ENCODE results near the gene JAK2. TPM values are rescaled to one million over a fixed set of nuclear protein-coding genes. Genes with fewer than 3 reads are reported as not detected.
"Not testable (repeated sequence)": the region's sequence is repeated elsewhere in the genome, so short reads cannot be mapped to it uniquely, and the experiment has no call there.

Gene JAK2
- total and polyA plus RNA-seq, 4 donors: 5.3 to 30.5 (median 17.1) TPM

DNA sequence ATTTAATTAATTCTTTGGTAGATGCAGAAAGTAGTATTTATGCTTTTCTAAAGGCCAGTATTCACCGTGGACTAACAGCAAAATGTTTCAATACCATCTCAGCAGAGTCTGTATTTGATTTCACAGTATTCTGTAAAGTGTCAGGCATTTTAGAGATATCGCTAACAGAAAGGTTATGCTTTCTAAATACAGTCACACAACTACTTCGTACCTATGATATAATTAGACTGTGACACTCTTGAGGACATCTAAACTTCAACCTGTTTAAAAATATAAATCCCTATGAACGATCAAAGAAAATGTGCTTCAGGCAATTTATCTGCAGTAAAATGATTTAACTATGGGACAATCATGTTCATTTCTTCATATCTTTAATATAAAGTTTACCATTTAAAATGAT lies 41.7 kb upstream of the JAK2 start:
- TF ChIP-seq, protein P1, sequence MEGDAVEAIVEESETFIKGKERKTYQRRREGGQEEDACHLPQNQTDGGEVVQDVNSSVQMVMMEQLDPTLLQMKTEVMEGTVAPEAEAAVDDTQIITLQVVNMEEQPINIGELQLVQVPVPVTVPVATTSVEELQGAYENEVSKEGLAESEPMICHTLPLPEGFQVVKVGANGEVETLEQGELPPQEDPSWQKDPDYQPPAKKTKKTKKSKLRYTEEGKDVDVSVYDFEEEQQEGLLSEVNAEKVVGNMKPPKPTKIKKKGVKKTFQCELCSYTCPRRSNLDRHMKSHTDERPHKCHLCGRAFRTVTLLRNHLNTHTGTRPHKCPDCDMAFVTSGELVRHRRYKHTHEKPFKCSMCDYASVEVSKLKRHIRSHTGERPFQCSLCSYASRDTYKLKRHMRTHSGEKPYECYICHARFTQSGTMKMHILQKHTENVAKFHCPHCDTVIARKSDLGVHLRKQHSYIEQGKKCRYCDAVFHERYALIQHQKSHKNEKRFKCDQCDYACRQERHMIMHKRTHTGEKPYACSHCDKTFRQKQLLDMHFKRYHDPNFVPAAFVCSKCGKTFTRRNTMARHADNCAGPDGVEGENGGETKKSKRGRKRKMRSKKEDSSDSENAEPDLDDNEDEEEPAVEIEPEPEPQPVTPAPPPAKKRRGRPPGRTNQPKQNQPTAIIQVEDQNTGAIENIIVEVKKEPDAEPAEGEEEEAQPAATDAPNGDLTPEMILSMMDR (IDR thresholded peaks at IDR 0.05; ENCODE audit: control extremely low read depth, extremely low read depth): no peak
- H3K4me1 ChIP-seq (ENCODE audit: control insufficient read depth in 5 of 5, insufficient read depth in 5 of 5, low read length in 5 of 5): peaks cover 0 to 3% (median 0%) of the 10 kb centered on the region in 5 donors
- DNase-seq (no peak), ATAC-seq (ENCODE audit: insufficient read depth, low FRiP score) (no peak)
- H3K9ac ChIP-seq (ENCODE audit: insufficient read depth in 1 of 2, low read length in 2 of 2): no peak overlapping the region
- H3K27me3 ChIP-seq (ENCODE audit: control insufficient read depth in 3 of 3, insufficient read depth in 3 of 3, low read length in 2 of 3): no peaks in the 10 kb centered on the region
- no peaks in the 10 kb centered on the region for H3K36me3 ChIP-seq (ENCODE audit: control insufficient read depth in 4 of 4, insufficient read depth in 4 of 4, low read length in 4 of 4)
- H3K27ac ChIP-seq (ENCODE audit: low read depth in 1 of 2, low read length in 1 of 2): no peak overlapping the region
- WGBS, 2 donors: 93 to 95% methylated on average over 4 of the region's 4 CpGs
- no peaks in the 10 kb centered on the region for H3K9me3 ChIP-seq (ENCODE audit: control insufficient read depth in 4 of 4, insufficient read depth in 3 of 4, low read length in 3 of 4)
- H3K4me3 ChIP-seq: no peak overlapping the region

DNA sequence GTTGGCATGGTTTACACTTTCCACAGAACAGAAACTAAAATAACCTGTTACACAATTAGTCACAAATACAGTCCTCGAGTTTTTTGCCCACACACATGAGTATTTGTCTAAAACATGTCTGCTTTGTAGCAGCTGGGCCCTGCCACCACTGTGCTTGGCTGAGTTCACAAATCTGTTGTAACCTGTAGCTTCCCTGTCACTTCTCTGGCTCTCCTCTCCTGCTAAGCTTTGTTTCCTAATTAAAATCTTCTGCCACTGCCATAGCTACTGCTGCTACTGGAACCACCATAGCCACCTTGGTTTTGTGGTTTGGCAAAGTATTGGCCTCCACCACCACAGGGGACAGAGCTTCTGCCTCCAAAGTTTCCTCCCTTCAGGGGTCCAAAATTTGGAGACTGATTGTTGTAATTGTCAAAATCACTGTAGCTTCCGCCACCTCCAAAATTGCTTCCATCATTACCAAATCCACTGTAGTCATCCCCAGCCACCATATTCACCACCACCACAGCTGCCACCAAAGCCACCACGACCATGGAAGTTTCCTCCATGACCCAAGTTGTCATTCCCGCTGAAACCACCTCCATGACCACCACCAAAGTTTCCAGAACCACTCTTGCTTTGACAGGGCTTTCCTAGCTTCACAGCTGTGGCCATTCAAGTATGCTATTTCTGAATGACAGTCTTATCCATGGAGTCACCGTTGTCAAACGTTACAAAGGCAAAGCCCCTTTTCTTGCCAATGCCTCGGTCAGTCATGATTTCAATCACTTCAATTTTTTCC lies 40.5 kb upstream of the JAK2 start:
- not testable (repeated sequence) for H3K9ac ChIP-seq (ENCODE audit: insufficient read depth in 1 of 2, low read length in 2 of 2); H3K36me3 ChIP-seq (ENCODE audit: control insufficient read depth in 4 of 4, insufficient read depth in 4 of 4, low read length in 4 of 4); H3K9me3 ChIP-seq (ENCODE audit: control insufficient read depth in 4 of 4, insufficient read depth in 3 of 4, low read length in 3 of 4); H3K4me3 ChIP-seq; H3K27ac ChIP-seq (ENCODE audit: low read depth in 1 of 2, low read length in 1 of 2); H3K4me1 ChIP-seq (ENCODE audit: control insufficient read depth in 5 of 5, insufficient read depth in 5 of 5, low read length in 5 of 5); H3K27me3 ChIP-seq (ENCODE audit: control insufficient read depth in 3 of 3, insufficient read depth in 3 of 3, low read length in 2 of 3); ATAC-seq (ENCODE audit: insufficient read depth, low FRiP score); DNase-seq
- 79 to 86% methylated on average over 7 of the region's 7 CpGs for WGBS, 2 donors

DNA sequence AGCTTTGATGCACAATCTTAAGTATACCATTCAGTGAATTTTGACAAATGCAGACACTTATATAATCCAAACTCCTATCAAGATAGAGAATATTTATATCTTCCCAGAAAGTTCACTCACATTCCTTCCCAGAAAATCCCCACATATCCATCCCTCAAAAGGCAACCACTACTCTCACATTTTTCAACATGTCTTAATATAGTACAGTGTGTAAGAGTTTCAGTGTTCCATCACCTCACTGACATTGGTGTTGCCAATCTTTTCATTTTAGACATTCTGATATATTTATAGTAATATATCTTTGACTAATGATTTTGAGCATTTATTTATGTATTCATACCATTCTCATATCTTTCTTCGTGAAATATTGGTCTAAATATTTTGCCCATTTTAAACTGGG lies 38.1 kb upstream of the JAK2 start:
- Histone ChIP-seq H3K9ac (ENCODE audit: insufficient read depth in 1 of 2, low read length in 2 of 2) (no peak overlapping the region), H3K36me3 (ENCODE audit: control insufficient read depth in 4 of 4, insufficient read depth in 4 of 4, low read length in 4 of 4) (no peaks in the 10 kb centered on the region), H3K4me1 (ENCODE audit: control insufficient read depth in 5 of 5, insufficient read depth in 5 of 5, low read length in 5 of 5) (peaks cover 0 to 3% (median 0%) of the 10 kb centered on the region in 5 donors), H3K9me3 (ENCODE audit: control insufficient read depth in 4 of 4, insufficient read depth in 3 of 4, low read length in 3 of 4) (no peaks in the 10 kb centered on the region), H3K27me3 (ENCODE audit: control insufficient read depth in 3 of 3, insufficient read depth in 3 of 3, low read length in 2 of 3) (no peaks in the 10 kb centered on the region), H3K27ac (ENCODE audit: low read depth in 1 of 2, low read length in 1 of 2) (no peak overlapping the region), H3K4me3 (no peak overlapping the region)
- 89 to 97% methylated on average over 1 of the region's 1 CpG for WGBS, 2 donors
- ATAC-seq (ENCODE audit: insufficient read depth, low FRiP score): no peak
- TF ChIP-seq, protein P1 (IDR thresholded peaks at IDR 0.05; ENCODE audit: control extremely low read depth, extremely low read depth): no peak
- no peak for DNase-seq

DNA sequence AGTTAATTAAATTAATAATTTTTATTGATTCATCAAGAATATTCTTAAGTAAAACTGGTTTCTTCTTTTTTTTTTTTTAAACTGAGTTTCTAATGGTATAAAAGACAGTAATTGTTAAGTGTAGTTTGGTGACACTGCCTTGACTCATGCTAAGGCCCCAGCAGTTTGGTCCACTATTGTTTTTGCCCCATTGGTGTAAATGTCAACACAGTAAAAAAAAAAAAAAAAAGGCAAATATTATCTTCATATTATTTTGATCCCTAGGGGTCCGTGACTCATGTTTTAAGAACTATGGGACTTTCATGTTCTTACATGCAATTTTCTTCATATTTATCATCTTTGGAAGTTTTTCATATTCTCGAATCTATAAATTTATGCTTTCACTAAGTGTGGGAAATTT lies 29.2 kb upstream of the JAK2 start:
- H3K4me1 ChIP-seq (ENCODE audit: control insufficient read depth in 5 of 5, insufficient read depth in 5 of 5, low read length in 5 of 5): no peaks in the 10 kb centered on the region
- H3K36me3 ChIP-seq (ENCODE audit: control insufficient read depth in 4 of 4, insufficient read depth in 4 of 4, low read length in 4 of 4): no peaks in the 10 kb centered on the region
- H3K27ac ChIP-seq (ENCODE audit: low read depth in 1 of 2, low read length in 1 of 2): no peak overlapping the region
- no peak overlapping the region for H3K9ac ChIP-seq (ENCODE audit: insufficient read depth in 1 of 2, low read length in 2 of 2)
- ATAC-seq (ENCODE audit: insufficient read depth, low FRiP score) (no peak), DNase-seq (no peak)
- TF ChIP-seq, protein P1 (IDR thresholded peaks at IDR 0.05; ENCODE audit: control extremely low read depth, extremely low read depth): no peak
- H3K27me3 ChIP-seq (ENCODE audit: control insufficient read depth in 3 of 3, insufficient read depth in 3 of 3, low read length in 2 of 3): no peaks in the 10 kb centered on the region
- H3K4me3 ChIP-seq: no peak overlapping the region
- no peaks in the 10 kb centered on the region for H3K9me3 ChIP-seq (ENCODE audit: control insufficient read depth in 4 of 4, insufficient read depth in 3 of 4, low read length in 3 of 4)
- 92 to 94% methylated on average over 2 of the region's 2 CpGs for WGBS, 2 donors

Data from lung (tissue), 12 donors.